ENCODE data around the gene SECISBP2.

SECISBP2 gene

GRCh38 chr9:89358376-89358916, 40.1 kb downstream of the SECISBP2 start:
- in situ Hi-C loops (cut with HindIII; ENCODE audit: low pct_unique_long_range_greater_than_20kb, low sequenced_read_pairs) = no loop called here
- TF ChIP-seq JUND (IDR thresholded peaks at IDR 0.05; ENCODE audit: low read depth) = no peak

GRCh38 chr9:89358985-89359384, 40.7 kb downstream of the SECISBP2 start:
- in situ Hi-C loops (cut with HindIII; ENCODE audit: low pct_unique_long_range_greater_than_20kb, low sequenced_read_pairs) = no loop called here
- TF ChIP-seq JUND (IDR thresholded peaks at IDR 0.05; ENCODE audit: low read depth) = no peak
- DNase-seq (ENCODE audit: low read depth in 1 of 2, low spot score in 1 of 2) = peak in 1 of 2 experiments; percentile 24

More at GRCh38 chr9:89358376-89358916, 40.1 kb downstream of the SECISBP2 start:
- no peak for DNase-seq (ENCODE audit: low read depth in 1 of 2, low spot score in 1 of 2)

- no peak for TF ChIP-seq JUND (IDR thresholded peaks at IDR 0.05; ENCODE audit: low read depth)
- no peak for DNase-seq (ENCODE audit: low read depth in 1 of 2, low spot score in 1 of 2)
- in situ Hi-C loops (cut with HindIII; ENCODE audit: low pct_unique_long_range_greater_than_20kb, low sequenced_read_pairs) = no loop called here
Observed at GRCh38 chr9:89359751-89360261, 41.5 kb downstream of the SECISBP2 start.

- in situ Hi-C loops (cut with HindIII; ENCODE audit: low pct_unique_long_range_greater_than_20kb, low sequenced_read_pairs) = no loop called here
- no peak for DNase-seq (ENCODE audit: low read depth in 1 of 2, low spot score in 1 of 2)
- TF ChIP-seq JUND (IDR thresholded peaks at IDR 0.05; ENCODE audit: low read depth) = no peak
Observed at GRCh38 chr9:89360465-89360864, 42.2 kb downstream of the SECISBP2 start.

- no peak for TF ChIP-seq JUND (IDR thresholded peaks at IDR 0.05; ENCODE audit: low read depth)
- DNase-seq (ENCODE audit: low read depth in 1 of 2, low spot score in 1 of 2) = no peak
- in situ Hi-C loops (cut with HindIII; ENCODE audit: low pct_unique_long_range_greater_than_20kb, low sequenced_read_pairs) = no loop called here
Observed at GRCh38 chr9:89361031-89361430, 42.7 kb downstream of the SECISBP2 start.

GRCh38 chr9:89361816-89362646, 43.7 kb downstream of the SECISBP2 start:
- no peak for TF ChIP-seq JUND (IDR thresholded peaks at IDR 0.05; ENCODE audit: low read depth)
- in situ Hi-C loops (cut with HindIII; ENCODE audit: low pct_unique_long_range_greater_than_20kb, low sequenced_read_pairs) = no loop called here
- DNase-seq (ENCODE audit: low read depth in 1 of 2, low spot score in 1 of 2) = no peak

GRCh38 chr9:89362647-89363310, 44.5 kb downstream of the SECISBP2 start:
- in situ Hi-C loops (cut with HindIII; ENCODE audit: low pct_unique_long_range_greater_than_20kb, low sequenced_read_pairs) = no loop called here
- DNase-seq (ENCODE audit: low read depth in 1 of 2, low spot score in 1 of 2) = no peak

GRCh38 chr9:89363311-89363670, 45.0 kb downstream of the SECISBP2 start:
- in situ Hi-C loops (cut with HindIII; ENCODE audit: low pct_unique_long_range_greater_than_20kb, low sequenced_read_pairs) = no loop called here
- DNase-seq (ENCODE audit: low read depth in 1 of 2, low spot score in 1 of 2) = no peak
- TF ChIP-seq JUND (IDR thresholded peaks at IDR 0.05; ENCODE audit: low read depth) = no peak

More at GRCh38 chr9:89362647-89363310, 44.5 kb downstream of the SECISBP2 start:
- TF ChIP-seq JUND (IDR thresholded peaks at IDR 0.05; ENCODE audit: low read depth) = no peak

- in situ Hi-C loops (cut with HindIII; ENCODE audit: low pct_unique_long_range_greater_than_20kb, low sequenced_read_pairs) = no loop called here
- DNase-seq (ENCODE audit: low read depth in 1 of 2, low spot score in 1 of 2) = no peak
- no peak for TF ChIP-seq JUND (IDR thresholded peaks at IDR 0.05; ENCODE audit: low read depth)
Observed at GRCh38 chr9:89363921-89364665, 45.8 kb downstream of the SECISBP2 start.

GRCh38 chr9:89364666-89365531, 46.6 kb downstream of the SECISBP2 start:
- TF ChIP-seq JUND (IDR thresholded peaks at IDR 0.05; ENCODE audit: low read depth) = no peak
- in situ Hi-C loops (cut with HindIII; ENCODE audit: low pct_unique_long_range_greater_than_20kb, low sequenced_read_pairs) = no loop called here
- no peak for DNase-seq (ENCODE audit: low read depth in 1 of 2, low spot score in 1 of 2)

- DNase-seq (ENCODE audit: low read depth in 1 of 2, low spot score in 1 of 2) = no peak
- in situ Hi-C loops (cut with HindIII; ENCODE audit: low pct_unique_long_range_greater_than_20kb, low sequenced_read_pairs) = no loop called here
- no peak for TF ChIP-seq JUND (IDR thresholded peaks at IDR 0.05; ENCODE audit: low read depth)
Observed at GRCh38 chr9:89365532-89365912, 47.2 kb downstream of the SECISBP2 start.

Measured in T47D (cell line).